Right ventricle myocardium inferior (tissue), 1 donor: ENCODE measurements around the gene PACSIN2. TPM values are rescaled to one million over a fixed set of nuclear protein-coding genes. Genes with fewer than 3 reads are reported as not detected.

Experiments used
- ATAC-seq: fragments of 200-7000 bp; cut with Tn5 transposase; one replicate; pipeline ENCODE4 v1.9.1; 2020; ENCODE audit warnings: mild to moderate bottlenecking, moderate library complexity
- DNase-seq: peaks from one replicate; pipeline ENCODE4 v3.0.0; 2021; ENCODE audit errors: missing footprints
- intact Hi-C: fragments of 100-400 bp; cut with DNase I; formaldehyde crosslinking; loops from one replicate; pipeline ENCODE4 v1.11.0; 2022
- total RNA-seq: library from RNA; stranded (reverse); fragmentation: NEBNext Ultra II Directional; extraction: Animal tissue kit (Norgen Biotek cat#: 25700); gene quantifications from one replicate; pipeline ENCODE4 v1.2.1, GENCODE V29; 2021
- donor health status: DM: no; HTN: yes; CAD: no; lungs with severe emphysema.

PACSIN2 gene
- total RNA-seq, 1 donor from 2014 or later: 64.9 TPM

DNA sequence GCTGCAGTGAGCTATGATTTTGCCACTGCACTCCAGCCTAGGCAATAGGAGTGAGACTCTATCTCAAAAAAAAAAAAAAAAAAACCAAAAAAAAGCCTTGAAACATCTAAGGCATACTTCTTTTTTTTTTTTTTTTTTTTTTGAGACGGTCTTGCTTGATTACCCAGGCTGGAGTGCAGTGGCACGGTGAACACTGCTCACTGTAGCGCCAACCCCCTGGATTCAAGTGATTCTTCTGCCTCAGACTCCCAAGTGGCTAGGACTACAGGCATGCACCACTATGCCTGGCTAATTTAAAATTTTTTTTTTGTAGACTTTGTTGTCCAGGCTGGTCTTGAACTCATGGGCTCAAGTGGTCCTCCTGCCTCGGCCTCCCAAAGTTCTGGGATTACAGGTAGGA is 177.4 kb downstream of the PACSIN2 start:
- ATAC-seq: no peak
- DNase-seq: no peak
- intact Hi-C loops: no loop called here

DNA sequence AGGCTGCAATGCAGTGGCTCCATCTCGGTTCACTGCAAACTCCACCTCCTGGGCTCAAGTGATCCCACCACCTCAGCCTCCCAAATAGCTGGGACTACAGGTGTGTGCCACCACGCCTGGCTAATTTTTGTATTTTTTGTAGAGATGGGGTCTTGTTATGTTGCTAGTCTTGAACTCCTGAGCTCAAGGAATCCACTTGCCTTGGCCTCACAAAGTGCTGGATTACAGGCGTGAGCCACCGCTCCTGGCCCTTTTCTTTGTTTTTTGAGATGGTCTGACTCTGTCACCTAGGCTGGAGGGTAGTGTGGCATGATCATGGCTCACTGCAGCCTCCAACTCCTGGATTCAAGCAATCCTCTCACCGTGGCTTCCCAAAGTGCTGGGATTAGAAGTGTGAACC is 178.9 kb downstream of the PACSIN2 start:
- intact Hi-C loops: no loop called here
- DNase-seq (no peak), ATAC-seq (no peak)

GRCh38 chr22:42834177-42834949 is 180.6 kb downstream of the PACSIN2 start:
- intact Hi-C loops: no loop called here
- ATAC-seq (no peak), DNase-seq (no peak)

GRCh38 chr22:42833104-42833503 is 181.8 kb downstream of the PACSIN2 start:
- DNase-seq (no peak), ATAC-seq (no peak)
- intact Hi-C loops: no loop called here

DNA sequence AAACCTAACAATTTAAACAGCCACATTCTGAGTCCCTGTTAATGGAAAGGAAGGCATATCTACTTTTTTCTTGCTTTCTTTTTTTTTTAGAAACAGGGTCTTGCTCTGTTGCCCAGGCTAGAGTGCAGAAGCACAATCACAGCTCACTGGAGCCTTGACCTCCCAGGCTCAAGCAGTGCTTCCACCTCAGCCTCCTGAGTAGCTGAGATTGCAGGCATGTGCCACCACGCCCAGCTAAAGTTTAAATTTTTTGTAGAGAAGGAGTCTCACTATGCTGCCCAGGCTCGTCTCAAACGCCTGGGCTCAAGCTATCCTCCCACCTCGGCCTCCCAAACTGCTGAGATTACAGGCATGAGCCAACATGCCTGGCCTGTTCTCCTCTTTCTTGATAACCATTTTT is 183.2 kb downstream of the PACSIN2 start:
- ATAC-seq (no peak), DNase-seq (no peak)
- intact Hi-C loops: no loop called here

GRCh38 chr22:42830161-42830560 is 184.8 kb downstream of the PACSIN2 start:
- no peak for ATAC-seq
- DNase-seq: no peak
- intact Hi-C loops: no loop called here

GRCh38 chr22:42829302-42829701 is 185.6 kb downstream of the PACSIN2 start:
- DNase-seq (no peak), ATAC-seq (no peak)
- intact Hi-C loops: no loop called here

GRCh38 chr22:42825796-42826195 is 189.2 kb downstream of the PACSIN2 start:
- ATAC-seq: no peak
- intact Hi-C loops: no loop called here

GRCh38 chr22:42821386-42821785 is 193.6 kb downstream of the PACSIN2 start:
- ATAC-seq: no peak
- no peak for DNase-seq
- intact Hi-C loops: loop anchor here (5.0 kb wide), 2 partner anchors 159 to 199 kb away; no protein-coding TSS in a partner anchor

More at GRCh38 chr22:42825796-42826195, 189.2 kb downstream of the PACSIN2 start:
- DNase-seq: no peak

DNA sequence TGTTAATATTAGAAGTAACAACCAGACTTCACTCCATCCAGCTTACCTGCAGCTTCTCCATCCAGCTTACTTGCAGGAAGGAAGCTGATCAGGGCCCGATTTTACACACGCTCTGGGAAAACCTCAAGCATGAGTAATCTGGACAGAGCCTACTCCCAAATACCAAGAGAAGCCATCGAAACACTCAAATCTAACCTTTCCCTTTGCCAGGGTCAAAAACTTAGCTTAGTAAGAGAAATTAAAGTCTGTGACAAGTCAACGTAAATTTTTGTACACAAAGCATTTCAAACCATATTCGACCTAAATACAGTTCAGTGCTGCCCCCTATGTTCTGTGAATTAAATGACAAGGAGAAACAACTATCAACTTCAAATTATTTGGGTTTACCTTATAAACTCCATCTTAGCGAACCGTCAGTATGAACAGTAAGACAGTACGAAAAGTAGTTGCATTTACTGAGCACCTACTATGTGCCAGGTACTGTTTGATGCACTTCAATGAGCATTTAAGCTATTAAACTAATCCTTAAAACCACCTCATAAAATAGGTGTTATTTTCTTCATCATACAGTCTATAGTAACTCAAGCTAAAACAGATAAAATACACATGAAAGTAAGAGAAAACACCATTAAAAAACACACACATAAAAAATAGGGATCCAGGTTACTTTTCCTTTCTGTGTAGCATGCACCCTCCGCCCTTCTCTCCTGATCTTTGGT is 194.7 kb downstream of the PACSIN2 start:
- DNase-seq (no peak), ATAC-seq (no peak)
- intact Hi-C loops: loop anchor here (5.0 kb wide), 2 partner anchors 158 to 198 kb away; no protein-coding TSS in a partner anchor

Other genes with a start within 250 kb of the PACSIN2 start
- gene ARFGAP3, start 157.9 kb downstream of the PACSIN2 start, total RNA-seq: 22.3 TPM
- 7.3 TPM for gene TTLL1, start 74.2 kb upstream of the PACSIN2 start, total RNA-seq
- 0.43 TPM for gene BIK, start 95.6 kb upstream of the PACSIN2 start, total RNA-seq
- gene MCAT, start 128.2 kb upstream of the PACSIN2 start, total RNA-seq: 15.5 TPM
- gene TSPO, start 136.4 kb upstream of the PACSIN2 start, total RNA-seq: 136 TPM
- gene TTLL12, start 172.0 kb upstream of the PACSIN2 start, total RNA-seq: 13.2 TPM